ENCODE measurements around the gene SRPRA.

SRPRA gene

GRCh38 chr11:126226334-126227084 is 42.2 kb downstream of the SRPRA start:
- DNase-seq = no peak

DNA sequence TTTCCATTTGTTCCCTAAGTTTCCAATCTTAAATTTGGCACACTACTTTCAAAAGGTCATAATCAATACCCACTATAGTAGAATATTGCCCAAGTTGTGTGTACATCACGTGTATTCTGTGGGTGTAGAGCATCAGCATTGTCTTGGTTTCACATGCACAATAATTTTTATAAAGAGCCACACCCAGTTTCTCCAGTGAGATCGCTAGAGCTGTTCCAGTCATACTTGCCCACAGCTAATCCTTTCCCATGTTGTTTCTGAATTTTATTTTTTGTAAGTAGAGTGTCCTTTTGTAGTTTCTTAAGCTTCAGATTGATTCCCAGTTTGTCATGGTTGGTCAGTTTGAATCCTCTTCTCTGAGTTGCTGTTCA is 43.4 kb downstream of the SRPRA start:
- no peak for DNase-seq

- no peak for DNase-seq
These were observed 43.9 kb downstream of the SRPRA start for GRCh38 chr11:126224647-126225294.

DNA sequence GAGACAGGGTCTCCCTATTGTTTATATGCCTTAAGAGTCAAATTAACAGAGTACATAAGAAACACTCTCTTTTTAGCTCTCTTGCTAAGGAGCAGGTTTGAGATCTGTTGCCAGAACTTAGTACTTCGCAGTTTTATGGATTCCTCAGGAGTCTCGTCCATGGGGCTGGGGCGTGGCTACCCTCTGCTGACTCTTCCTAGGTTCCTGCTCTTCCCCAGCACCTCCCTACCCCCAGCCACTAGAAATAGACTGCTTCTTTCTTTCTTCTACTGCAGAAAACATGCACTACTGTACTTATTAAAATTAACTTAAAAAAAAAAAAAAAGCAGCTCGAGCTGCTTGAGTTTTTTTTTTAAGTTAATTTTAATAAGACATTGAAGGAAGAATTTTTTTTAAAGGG is 49.1 kb downstream of the SRPRA start:
- DNase-seq = no peak

DNA sequence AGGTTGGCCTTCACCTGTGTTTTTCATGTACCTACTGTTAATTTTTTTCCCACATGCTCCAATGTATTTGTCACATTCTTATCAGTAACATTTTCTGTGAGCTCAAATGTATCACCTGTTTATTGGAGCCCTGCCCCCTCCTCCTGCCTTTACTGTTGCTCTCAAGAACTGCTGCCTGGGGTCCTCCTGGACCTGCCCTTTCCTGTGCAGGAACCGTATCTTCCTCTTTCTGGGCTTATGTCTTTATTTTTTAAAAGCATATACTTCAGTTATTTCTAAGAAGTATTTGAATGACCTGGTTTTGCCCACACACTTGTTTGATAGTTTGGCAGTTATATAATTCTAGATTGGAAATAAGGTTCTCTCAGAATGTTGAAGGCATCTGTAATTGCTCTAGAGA is 51.2 kb downstream of the SRPRA start:
- no peak for DNase-seq

DNA sequence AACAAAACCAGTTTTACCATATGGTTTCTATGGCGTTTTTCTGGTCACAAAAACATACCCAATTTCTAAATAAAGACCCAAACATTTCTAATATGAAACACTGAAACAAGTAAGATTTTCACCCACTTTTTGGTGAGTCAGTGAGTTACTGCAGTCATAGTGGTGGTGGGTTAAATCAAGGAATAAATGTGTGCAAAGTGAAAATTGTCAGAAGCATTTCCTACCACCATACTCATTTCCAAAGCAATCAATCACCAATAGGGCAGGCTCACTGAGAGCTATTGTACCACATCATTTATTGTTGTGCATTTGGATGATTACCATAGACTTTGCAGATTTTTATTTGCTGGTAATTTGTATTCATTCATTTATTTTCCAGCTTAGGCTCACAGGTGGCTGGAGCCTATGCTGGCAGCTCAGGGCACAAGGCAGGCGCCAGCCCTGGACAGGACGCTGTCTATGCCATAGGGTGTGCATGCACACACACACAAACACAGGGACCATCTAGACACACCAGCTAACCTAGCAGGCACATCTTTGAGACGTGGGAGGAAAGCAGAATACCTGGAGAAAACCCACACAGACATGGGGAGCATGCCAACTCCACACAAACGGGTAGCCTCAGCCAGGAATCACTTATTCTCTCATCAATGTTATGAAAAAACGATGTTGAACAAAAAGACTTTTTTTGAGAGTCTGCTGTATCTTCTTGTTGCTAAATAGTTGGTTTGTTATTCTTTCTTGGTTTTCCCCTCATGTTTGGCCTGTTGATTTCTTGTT is 52.0 kb downstream of the SRPRA start:
- DNase-seq = no peak

GRCh38 chr11:126214841-126215240 is 53.9 kb downstream of the SRPRA start:
- no peak for DNase-seq

DNA sequence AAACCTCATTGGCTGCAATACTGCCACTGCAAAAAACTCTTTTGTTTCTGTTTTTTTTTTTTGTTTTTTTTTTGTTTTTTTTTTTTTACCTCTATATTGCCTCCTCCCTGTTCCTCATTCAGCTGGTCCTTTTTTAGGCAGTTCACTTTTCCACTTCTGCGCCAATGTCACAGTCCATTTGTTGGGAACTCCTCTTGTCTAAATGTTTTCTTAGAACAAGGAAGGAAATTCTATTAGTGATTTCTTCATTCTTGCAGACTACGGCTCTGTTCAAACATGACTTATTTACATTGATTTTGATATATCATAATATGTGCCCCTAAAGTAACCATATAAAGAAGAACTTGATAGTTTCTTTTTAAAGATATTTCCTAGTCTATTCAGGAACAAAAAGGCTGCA is 54.3 kb downstream of the SRPRA start:
- no peak for DNase-seq

Measured in activated CD4-positive, alpha-beta T cell treated with anti-CD3 and anti-CD28 coated beads for 1 hour (primary cell).